Measurements from ENCODE around the gene MAP1A. TPM values are rescaled to one million over a fixed set of nuclear protein-coding genes. Genes with fewer than 3 reads are reported as not detected.

The MAP1A gene
- total RNA-seq, 1 experiment from 2014 or later = 2.5 TPM

DNA sequence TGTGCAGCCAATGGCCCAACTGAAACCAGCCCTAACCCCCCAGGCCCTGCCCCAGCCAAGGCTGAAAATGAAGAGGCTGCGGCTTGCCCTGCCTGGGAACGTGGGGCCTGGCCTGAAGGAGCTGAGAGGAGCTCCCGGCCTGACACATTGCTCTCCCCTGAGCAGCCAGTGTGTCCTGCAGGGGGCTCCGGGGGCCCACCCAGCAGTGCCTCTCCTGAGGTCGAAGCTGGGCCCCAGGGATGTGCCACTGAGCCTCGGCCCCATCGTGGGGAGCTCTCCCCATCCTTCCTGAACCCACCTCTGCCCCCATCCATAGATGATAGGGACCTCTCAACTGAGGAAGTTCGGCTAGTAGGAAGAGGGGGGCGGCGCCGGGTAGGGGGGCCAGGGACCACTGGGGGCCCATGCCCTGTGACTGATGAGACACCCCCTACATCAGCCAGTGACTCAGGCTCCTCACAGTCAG is 11.2 kb downstream of the MAP1A start:
- Histone ChIP-seq H2BK15ac (ENCODE audit: low read depth, low read length) (no peak overlapping the region), H2AK5ac (ENCODE audit: insufficient read length, low read length) (no peak overlapping the region), H4K20me1 (ENCODE audit: control insufficient read depth, insufficient read depth, insufficient read length) (no peaks in the 10 kb centered on the region), H4K91ac (ENCODE audit: insufficient read length, low read depth, low read length) (no peak overlapping the region), H2BK12ac (ENCODE audit: insufficient read length, low read depth, low read length) (no peak overlapping the region), H3K79me2 (ENCODE audit: insufficient read depth, low read length) (no peaks in the 10 kb centered on the region), H4K8ac (replicated peaks; ENCODE audit: insufficient read length, low read depth, low read length) (no peak overlapping the region), H3K27ac (ENCODE audit: insufficient read length, low read depth, low read length) (no peak overlapping the region), H3K79me1 (ENCODE audit: insufficient read depth, low read depth, low read length, poor library complexity, severe bottlenecking) (no peaks in the 10 kb centered on the region), H3K4me2 (ENCODE audit: insufficient read depth, insufficient read length, low read length) (no peak overlapping the region), H2BK120ac (ENCODE audit: low read depth, low read length, poor library complexity, severe bottlenecking) (no peak overlapping the region), H3K9me3 (ENCODE audit: control insufficient read depth, low read depth, low read length) (no peaks in the 10 kb centered on the region), H3K14ac (ENCODE audit: insufficient read depth, low read length) (peak overlapping the region; percentile 41; the same call in 1 of the 2 replicates), H3K27me3 (ENCODE audit: insufficient read depth, low read length) (no peaks in the 10 kb centered on the region), H3K23me2 (ENCODE audit: insufficient read length, low read depth, low read length, poor library complexity, severe bottlenecking) (no peaks in the 10 kb centered on the region), H4K5ac (ENCODE audit: insufficient read length, low read depth, low read length) (no peak overlapping the region), H3K9ac (ENCODE audit: extremely low read depth, insufficient read length, low read length) (no peak overlapping the region), H3K56ac (ENCODE audit: insufficient read length, low read depth, low read length) (no peak overlapping the region), H3T11ph (ENCODE audit: low read length) (no peak overlapping the region), H2BK20ac (ENCODE audit: low read depth, low read length, poor library complexity, severe bottlenecking) (no peak overlapping the region), H3K4me1 (ENCODE audit: insufficient read depth, low read length) (peaks cover 8% of the 10 kb centered on the region; the same call in 1 of the 2 replicates), H3K23ac (ENCODE audit: insufficient read length, low read depth, low read length) (no peak overlapping the region), H3K4ac (ENCODE audit: low read depth, low read length) (no peak overlapping the region), H2AFZ (ENCODE audit: low read length) (no peak overlapping the region), H2BK5ac (ENCODE audit: insufficient read length, low read length) (no peak overlapping the region), H3K18ac (ENCODE audit: insufficient read length, low read depth, low read length) (no peak overlapping the region)
- Mint-ChIP-seq H3K27ac (no peak overlapping the region), H3K4me3 (no peak overlapping the region), H3K27me3 (ENCODE audit: low read depth) (peaks cover 26% of the 10 kb centered on the region), H3K4me1 (peaks cover 20 to 29% of the 10 kb centered on the region in 2 experiments), H3K9me3 (no peaks in the 10 kb centered on the region), H3K36me3 (ENCODE audit: insufficient read depth in 1 of 3, low read depth in 3 of 3) (0 out of 7 replicates have a peak, but pooled peaks cover 0 to 4% (median 0%) of the 10 kb centered on the region in 3 experiments)
- DNase-seq = no peak
- TF ChIP-seq, protein P1, sequence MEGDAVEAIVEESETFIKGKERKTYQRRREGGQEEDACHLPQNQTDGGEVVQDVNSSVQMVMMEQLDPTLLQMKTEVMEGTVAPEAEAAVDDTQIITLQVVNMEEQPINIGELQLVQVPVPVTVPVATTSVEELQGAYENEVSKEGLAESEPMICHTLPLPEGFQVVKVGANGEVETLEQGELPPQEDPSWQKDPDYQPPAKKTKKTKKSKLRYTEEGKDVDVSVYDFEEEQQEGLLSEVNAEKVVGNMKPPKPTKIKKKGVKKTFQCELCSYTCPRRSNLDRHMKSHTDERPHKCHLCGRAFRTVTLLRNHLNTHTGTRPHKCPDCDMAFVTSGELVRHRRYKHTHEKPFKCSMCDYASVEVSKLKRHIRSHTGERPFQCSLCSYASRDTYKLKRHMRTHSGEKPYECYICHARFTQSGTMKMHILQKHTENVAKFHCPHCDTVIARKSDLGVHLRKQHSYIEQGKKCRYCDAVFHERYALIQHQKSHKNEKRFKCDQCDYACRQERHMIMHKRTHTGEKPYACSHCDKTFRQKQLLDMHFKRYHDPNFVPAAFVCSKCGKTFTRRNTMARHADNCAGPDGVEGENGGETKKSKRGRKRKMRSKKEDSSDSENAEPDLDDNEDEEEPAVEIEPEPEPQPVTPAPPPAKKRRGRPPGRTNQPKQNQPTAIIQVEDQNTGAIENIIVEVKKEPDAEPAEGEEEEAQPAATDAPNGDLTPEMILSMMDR (conservative IDR thresholded peaks at IDR 0.05) = no peak
- WGBS (ENCODE audit: extremely low coverage, insufficient read length, low lambda C conversion rate) = no CpG with 5 or more reads among the region's 11 CpGs
